Measurements from ENCODE around the gene ZNF667.

GRCh38 chr19:56491399-56491798, 14.3 kb upstream of the ZNF667 start:
- TF ChIP-seq CTCF (conservative IDR thresholded peaks at IDR 0.05 in 1 of 2, IDR thresholded peaks at IDR 0.05 in 1 of 2; ENCODE audit: low read depth in 1 of 2, low read length in 2 of 2) (no peak), EZH2 (IDR thresholded peaks at IDR 0.05; ENCODE audit: low read length, missing control alignments) (no peak)
